Activated CD8-positive, alpha-beta memory T cell treated with anti-CD3 and anti-CD28 coated beads for 24 hours (primary cell): Measurements from ENCODE around the gene GRHL3.
A peak's percentile ranks its signal among the peaks of the same experiment; 100 is the strongest.

ENCODE experiments used
- DNase-seq: peaks from one replicate; pipeline ENCODE4 v3.0.0-alpha.2; 2020

Gene GRHL3

GRCh38 chr1:24318615-24319311, 394 bp upstream of the GRHL3 start:
- no peak for DNase-seq

DNA sequence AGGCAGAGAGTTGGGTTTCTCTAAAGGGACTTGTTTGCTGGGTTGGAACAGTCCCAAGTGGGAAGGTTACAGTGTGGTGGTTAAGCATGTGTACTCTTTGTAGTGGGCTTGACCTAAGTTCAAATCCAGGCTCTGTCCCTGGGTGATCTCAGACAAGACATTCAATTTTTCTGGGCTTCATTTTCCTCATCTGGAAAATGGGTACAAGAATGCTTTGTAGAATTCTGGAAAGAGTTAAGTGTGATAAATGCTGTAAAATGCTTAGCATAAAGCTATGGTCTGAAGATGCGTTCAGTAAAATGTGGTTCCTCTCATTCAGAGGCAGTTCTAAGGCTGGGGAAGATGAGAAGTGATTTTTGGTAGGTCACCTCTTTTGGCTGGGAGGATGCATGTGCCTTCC, 805 bp downstream of the GRHL3 start:
- no peak for DNase-seq

GRCh38 chr1:24321126-24321525, 2.0 kb downstream of the GRHL3 start:
- no peak for DNase-seq

DNA sequence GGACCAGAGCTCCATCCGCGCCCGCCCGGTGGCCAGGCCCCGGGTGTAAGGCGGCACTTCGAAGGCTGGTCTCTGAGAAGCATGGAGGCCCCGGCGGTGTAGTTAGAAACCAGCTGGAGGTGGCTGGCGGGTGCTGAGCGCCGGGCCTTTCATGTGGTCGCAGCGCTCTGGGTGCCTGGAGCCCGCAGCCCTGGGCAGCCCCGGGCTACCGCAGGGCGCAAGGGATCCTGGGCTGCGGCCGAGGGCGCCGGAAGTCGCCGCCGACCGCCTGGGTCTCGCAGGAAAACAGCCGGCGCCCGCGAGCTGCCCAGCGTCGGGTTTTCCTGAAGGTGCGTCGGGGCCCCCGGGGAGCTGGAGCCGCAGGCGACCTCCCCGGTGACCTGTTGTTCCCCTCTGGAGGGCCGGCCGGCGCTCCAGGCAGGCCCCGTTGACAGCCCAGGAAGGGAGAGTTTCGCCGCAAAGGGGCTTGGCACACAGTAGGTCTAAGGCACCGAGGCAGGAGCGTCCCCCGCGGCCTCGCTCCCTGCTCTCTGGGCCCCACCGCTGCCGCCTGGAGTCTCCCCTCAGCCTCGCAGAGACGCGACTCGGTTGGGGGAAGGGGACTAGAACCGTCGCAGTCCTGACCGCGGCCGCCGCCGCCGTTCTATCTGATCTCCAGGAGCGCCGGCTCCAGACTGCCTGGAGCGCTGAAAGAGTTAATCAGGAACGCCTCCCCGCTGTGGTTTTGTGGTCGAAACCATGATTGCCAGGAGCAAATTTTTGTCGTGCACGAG, 2.7 kb downstream of the GRHL3 start:
- peak; percentile 86 for DNase-seq

DNA sequence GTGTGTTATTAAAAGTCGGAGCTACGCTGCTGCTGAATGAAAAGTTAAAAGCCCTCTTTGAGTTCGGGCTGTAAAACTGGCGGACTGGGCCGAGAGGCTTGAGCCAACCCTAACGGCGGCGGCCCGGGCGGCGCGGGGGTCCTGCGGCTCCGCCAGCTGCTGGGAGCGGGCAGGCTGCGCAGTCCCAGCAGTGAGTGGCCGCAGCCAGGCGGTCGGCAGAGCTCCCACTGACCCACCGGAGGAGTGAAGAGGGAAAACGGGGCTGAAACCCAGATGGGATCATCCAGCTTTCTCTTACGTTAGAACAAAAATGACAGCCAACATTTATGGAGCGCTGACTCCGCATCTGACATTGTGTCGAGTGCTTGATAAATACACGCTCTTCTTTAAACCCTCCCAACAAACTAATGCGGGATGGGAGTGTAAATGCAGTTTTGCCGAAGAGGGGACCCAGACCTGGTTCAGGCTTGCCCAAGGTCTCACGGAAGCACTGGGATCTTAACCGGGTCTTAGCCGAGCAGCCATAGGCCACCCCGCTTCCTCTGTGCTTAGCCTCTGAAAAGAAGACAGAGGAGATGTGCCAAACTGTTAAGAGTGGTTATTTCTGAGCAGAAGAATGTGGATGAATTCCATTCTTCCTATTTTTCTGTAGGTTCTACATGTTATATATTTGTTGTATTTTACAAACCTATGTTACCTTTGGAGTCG, 3.5 kb downstream of the GRHL3 start:
- no peak for DNase-seq

DNA sequence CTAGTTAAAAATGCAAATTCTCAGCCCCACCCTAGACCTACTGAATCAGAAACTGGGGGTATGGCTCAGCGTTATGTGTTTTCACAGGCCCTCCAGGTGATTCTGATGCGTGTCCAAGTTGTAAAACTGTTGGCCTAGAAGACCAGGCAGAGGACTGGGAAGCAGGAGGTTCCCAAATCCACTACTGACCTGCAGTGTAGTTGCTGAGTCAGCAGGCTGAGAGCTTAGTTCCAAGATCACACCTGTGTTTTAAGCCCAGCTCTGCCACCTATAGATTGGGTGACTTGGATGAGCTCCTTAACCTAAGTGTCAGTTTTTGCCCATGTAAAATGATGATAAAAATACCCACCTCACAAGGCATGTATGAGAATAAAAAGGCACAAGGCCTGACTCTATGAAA, 4.1 kb downstream of the GRHL3 start:
- DNase-seq, result no peak

DNA sequence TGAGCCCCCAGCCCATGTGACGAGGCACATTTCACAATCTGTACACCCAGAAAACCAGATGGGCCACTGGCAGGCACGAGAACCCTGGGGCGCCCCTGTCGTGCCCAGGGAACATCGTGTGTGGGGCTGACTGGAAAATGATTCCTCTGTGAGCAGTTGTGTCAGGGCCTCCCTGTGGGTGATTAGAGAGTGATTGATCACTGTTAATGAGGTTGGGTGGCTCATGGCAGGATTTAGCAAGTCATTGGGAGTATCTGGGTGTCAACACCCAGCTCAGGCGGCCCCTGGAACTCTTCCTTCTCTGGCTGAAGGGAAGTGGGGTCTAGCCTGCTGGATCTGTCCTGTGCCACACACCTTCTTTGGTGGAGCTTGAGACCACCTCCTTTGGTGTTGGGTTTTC, 5.7 kb downstream of the GRHL3 start:
- DNase-seq, result no peak

GRCh38 chr1:24325587-24326449, 6.7 kb downstream of the GRHL3 start:
- no peak for DNase-seq

DNA sequence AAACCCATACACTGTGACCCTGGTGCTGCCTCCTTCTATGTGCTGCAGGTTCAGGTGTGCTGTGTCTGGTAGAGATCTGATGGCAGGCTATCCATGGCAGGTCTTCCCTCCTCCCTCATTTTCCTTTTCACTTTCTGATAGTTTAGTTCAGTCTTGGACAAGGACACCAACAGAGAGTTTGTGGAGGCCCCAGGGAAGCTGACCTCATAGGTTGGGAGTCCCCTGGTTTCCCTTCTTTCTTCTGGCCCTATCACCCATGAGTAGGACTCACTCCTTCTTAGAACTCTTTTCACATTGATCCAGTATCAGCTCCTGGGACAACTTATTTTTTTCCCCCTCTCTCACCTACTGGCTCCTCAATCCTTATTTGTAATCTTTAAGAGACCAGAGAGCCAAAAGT, 8.3 kb downstream of the GRHL3 start:
- no peak for DNase-seq

- DNase-seq, result no peak
These were observed 8.7 kb downstream of the GRHL3 start for GRCh38 chr1:24327891-24328290.

- no peak for DNase-seq
These were observed 10.2 kb downstream of the GRHL3 start for GRCh38 chr1:24329331-24329730.

GRCh38 chr1:24329797-24330543, 10.8 kb downstream of the GRHL3 start:
- DNase-seq, result no peak

- DNase-seq, result no peak
These were observed 13.0 kb downstream of the GRHL3 start for GRCh38 chr1:24331961-24332673.

DNA sequence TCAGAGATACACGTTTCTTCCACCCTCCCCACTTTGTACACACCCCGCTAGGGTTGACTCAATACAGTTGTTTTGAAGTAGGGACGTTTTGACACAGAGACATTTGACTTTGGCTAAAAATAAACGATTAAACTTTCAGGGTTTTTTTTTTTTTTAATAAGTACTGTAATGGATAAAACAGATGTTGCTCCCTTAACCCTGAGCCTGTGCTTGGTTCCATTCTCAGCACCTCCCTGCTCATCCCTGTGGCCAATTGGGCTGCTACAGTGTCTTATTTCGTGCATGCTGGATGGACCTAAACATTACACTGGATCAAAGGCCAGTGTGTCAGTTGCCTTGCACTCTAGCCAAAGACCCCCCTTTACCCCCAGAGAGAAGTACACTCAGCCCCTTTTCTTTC, 16.9 kb downstream of the GRHL3 start:
- no peak for DNase-seq

- DNase-seq, result no peak
These were observed 18.3 kb downstream of the GRHL3 start for GRCh38 chr1:24337455-24337854.

DNA sequence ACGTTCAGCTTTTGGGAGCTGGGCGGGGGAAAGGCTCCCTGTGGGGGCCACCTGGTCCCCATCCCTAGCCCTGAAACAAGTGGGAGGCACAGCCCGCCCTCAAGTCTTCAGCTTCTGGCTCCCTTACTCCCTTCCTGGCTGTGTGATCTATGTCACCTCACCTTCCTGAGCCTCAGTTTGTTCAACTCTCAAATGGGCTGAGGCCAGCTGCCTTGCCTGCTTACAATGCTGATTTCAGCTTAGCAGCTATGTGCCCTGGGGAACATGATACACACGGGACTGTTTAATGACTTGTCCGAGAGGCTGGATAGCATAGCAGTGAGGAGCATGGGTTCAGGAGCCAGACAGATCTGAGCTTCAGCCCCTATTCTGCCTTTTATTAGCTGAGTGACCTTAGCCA, 19.3 kb downstream of the GRHL3 start:
- DNase-seq, result no peak

GRCh38 chr1:24339996-24340395, 20.8 kb downstream of the GRHL3 start:
- no peak for DNase-seq

DNA sequence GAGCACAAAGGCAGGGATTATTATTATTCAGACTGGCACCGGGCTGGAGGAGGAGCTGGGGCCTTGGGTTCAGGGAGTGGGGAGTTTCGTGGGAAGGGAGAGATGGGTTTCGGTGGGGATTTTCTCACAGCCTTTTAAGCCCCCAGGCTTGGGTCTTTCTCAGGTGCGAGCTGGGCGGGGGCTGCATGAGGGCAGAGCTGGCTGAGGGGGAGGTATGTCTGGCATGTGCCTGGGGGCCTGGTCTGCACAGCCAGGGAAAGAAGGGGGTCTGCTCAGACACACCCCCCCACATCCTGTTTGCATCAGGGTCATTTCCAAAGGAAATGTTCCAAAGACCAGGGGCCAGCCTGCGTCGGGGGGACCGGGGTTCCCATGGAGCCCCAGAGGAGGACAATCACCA, 21.6 kb downstream of the GRHL3 start:
- no peak for DNase-seq

GRCh38 chr1:24341260-24341659, 22.1 kb downstream of the GRHL3 start:
- DNase-seq, result no peak

DNA sequence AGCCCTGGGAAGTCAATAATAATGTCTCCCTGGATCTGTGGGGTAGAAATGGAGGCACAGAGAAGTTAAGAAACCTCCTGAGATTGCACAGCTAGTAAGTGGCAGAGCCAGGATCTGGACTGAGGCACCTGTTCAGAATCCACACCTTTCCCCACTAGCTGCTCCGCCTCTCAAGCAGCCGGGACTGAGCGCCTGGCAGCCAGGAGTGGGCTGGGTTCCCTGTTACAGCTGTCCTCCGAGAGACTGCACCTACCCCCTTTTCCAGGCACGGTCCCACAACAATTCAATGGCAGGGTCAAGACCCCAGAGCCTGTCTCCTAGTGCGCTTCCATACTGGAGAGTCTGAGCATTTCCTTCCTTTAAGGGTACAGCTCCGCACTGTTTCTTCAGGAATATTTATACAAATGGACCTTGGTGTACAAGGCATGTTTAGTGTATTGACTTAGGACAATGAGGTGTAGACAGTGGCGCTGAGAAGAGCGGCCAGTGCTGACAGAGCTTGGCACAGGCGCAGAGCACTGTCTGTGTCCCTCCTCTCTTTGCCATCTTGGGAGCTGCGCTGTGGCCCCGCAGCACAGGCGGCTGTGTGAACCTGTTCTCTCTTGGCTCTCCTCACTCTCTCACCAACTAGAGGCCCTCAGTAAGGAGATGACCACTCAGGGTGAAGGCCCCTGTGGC, 24.4 kb downstream of the GRHL3 start:
- no peak for DNase-seq
